GM21390 (cell line): ENCODE measurements around the gene ZCCHC14.
A peak's percentile ranks its signal among the peaks of the same experiment; 100 is the strongest.
"Not testable (repeated sequence)": the region's sequence is repeated elsewhere in the genome, so short reads cannot be mapped to it uniquely, and the experiment has no call there.

Source experiments
- ATAC-seq: cut with Tn5 transposase; IDR thresholded peaks from one replicate; pipeline ENCODE4 v1.9.1; 2021; ENCODE audit not compliant: unreplicated experiment

The ZCCHC14 gene

GRCh38 chr16:87388818-87389134, 104.0 kb downstream of the ZCCHC14 start:
- ATAC-seq = no peak

- ATAC-seq = peak; percentile 47
These were observed 104.6 kb downstream of the ZCCHC14 start for GRCh38 chr16:87387942-87388817.

DNA sequence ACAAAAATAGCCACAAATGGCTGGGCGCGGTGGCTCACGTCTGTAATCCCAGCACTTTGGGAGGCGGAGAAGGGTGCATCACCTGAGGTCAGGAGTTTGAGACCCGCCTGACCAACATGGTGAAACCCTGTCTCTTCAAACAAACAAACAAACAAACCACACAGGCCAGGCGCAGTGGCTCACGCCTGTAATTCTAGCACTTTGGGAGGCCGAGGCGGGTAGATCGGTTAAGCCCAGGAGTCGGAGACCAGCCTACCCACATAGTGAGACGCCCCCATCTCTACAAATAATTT, 108.0 kb downstream of the ZCCHC14 start:
- ATAC-seq = not testable (repeated sequence)

GRCh38 chr16:87384162-87384874, 108.5 kb downstream of the ZCCHC14 start:
- peak; percentile 14 for ATAC-seq

- ATAC-seq = peak; percentile 43
These were observed 109.2 kb downstream of the ZCCHC14 start, which contains the start of gene FBXO31 for GRCh38 chr16:87383505-87384161. Gene FBXO31, minus strand, starts transcription at chr16:87383776. Its CDS starts 32 bp downstream, at chr16:87383744.

- no peak for ATAC-seq
These were observed 110.6 kb downstream of the ZCCHC14 start for GRCh38 chr16:87382023-87382785.

DNA sequence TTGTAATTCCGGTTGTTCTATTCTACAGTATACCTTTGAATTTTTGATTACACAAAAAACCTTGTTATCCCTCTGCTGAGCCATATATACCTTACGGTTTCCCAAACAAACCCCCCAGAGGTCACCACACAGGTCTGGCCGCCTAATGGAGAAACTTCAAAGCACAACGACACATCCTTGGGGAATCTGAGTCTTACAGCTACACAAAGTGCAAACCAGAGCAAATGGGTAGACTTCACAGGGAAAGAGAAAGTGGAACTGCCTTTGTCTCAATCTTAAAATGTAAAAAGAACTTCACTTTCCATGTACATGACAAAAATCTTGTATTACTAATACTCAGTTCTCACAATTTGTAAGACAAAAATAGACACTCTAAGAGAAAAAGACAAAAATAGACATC, 111.9 kb downstream of the ZCCHC14 start:
- ATAC-seq = no peak

- no peak for ATAC-seq
These were observed 112.4 kb downstream of the ZCCHC14 start for GRCh38 chr16:87380403-87380802.

DNA sequence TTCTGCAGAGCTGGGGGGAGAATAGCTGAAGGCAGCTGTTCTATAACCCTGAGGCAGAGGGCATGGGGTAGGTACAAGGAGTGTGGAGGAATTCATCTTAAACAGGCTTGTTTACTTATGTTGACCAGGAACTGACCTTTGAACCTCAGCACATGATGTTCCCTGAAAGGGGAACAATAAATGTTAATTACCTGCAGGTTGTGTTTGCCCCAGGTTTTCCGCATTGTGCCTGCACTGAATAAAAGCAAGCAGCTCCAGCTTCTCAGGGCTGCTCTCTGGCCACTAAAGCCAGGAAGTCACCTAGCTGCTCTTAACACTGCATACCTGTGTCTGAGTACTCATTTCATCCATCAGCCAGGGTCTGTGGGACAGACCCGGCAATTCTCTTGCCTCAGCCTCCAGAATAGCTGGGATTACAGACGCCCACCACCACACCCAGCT, 113.5 kb downstream of the ZCCHC14 start:
- not testable (repeated sequence) for ATAC-seq

DNA sequence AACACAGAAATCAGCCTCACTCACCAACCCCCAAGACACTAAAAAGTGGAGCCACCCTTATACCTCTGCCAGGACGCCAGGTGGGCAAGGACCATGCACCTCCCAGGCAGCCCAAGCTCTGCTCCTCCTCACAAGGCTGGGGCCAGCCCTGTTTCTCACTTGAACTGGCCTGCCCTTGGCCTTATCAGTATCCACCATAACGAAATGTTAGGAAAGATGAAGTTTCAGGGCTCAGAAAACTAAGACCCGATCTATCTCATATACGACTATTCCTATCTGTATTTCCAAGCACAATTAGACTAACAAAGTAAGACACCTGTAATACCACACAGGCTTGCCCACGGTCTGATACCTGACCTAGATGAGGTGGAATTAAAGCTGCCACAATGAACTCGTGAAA, 116.2 kb downstream of the ZCCHC14 start:
- ATAC-seq = no peak

DNA sequence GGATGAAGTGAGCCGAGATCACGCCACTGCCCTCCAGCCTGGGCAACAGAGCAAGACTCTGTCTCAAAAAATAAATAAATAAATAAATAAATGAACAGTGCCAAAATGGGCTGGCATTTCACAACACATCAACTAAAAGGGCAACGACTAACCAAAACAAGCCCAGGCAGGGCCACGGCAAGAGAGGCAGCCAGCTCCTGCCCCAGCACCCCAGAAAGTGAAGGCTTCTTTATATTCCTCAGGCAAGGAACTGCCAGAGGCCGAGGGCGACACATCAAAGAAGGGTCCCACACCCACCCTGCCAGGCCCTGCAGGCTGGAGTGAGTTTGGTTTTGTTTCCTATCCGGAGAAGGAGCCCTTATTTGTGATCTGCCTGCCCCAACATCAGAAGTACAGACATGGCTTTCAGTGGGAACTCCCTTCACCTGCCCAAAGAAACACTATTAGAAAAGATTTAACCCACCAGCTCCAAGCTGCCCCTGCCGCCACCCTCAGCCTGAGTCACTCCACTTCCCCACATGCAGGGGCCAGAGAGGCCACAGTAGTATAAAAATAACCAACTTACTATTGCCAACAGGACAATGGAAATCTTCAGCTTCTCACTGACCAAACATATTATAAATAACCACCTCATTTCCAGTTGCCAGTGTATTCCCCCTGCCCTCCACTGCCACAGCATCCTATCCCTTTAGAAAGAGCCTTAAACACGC, 117.2 kb downstream of the ZCCHC14 start:
- ATAC-seq = no peak

DNA sequence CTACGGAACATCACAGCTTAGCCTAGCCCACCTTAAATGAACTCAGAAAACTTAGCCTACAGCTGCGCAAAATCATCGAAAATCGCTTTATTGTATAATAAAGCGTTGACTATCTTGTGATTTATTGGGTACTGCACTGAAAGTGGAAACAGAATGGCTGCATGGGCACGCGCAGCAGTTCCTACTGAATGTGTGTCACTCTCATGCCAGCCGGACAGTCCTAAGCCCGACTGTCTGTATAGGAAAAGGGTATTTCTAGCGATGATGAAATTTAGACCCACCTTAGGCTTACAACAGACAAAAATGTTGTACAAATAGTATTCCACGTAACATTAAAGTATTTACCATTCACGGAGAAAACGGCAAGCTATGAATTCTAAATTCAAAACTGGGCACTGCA, 118.5 kb downstream of the ZCCHC14 start:
- ATAC-seq = no peak

DNA sequence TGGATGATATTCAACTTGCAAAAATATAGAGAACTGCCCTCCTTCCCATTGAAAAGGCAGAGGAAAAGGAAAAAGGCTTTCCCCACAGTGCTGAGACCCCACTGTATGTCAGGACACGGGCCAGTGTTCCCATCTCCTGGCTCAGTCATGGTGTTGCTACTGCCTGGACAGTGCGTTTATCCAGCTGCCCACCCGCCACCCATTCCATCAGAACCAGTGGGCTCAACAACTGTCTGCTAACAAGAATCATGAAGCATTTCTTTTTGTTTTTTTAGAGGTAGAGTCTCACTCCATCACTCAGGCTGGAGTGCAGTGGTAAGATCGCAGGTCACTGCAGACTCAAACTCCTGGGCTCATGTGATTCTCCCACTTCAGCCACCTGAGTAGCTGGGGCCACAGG, 120.5 kb downstream of the ZCCHC14 start:
- ATAC-seq = no peak

DNA sequence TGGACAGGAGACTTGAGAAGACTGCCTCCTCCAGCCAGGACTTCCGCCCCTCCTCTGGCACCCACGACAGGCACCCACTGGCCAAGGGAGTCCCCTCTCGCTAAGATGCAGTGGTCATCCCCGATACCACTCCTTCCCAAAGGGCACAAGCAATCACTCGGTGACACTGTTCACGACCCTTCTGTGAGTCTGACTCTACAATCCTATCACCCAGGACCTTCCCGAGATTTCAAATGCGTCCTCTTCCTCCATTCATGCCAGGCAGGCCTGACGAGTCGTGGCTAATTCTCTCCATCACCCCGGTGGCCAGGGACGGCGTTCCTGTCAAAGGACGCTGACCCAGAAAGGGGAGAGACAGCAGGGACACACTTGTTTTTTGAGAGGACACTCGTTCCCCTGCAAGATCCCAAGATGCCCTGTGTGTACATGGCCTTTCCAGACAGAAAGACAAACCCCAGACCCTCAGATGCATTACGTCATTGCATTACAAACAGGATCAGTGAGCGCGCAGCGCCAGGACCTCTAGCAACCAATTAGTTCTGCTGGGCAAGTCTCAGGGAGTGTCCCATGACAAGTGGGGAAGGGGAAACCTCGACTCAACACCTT, 121.5 kb downstream of the ZCCHC14 start:
- ATAC-seq = no peak

- ATAC-seq = no peak
These were observed 122.8 kb downstream of the ZCCHC14 start for GRCh38 chr16:87369796-87370719.

DNA sequence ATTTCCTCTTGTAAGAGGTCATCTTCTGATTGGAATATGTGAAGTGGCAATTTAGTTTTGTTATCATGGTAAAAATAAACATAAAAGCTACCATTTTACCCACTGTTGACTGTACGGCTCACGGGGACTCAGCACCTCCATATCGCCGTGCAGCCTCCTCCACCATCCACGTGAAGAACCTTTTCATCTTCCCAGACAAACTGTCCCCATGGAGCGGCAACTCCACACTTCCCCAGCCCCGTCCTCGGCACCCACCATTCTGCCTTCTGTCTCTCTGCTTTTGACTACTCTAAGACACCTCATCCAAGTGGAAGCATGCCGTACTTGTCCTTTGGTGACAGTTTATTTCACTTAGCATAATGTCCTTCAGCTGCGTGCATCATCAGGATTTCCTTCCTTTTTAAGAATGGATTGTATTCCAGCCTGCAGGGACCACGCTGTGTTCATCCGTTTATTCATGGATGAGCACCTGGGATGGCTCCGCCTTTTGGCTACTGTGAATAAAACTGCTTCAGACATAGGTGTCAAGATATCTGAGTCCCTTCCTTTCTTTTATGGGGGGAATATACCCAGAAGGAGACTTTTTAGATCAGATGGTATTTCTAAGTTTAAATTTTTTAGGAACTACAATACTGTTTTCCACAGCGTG, 123.6 kb downstream of the ZCCHC14 start:
- no peak for ATAC-seq

DNA sequence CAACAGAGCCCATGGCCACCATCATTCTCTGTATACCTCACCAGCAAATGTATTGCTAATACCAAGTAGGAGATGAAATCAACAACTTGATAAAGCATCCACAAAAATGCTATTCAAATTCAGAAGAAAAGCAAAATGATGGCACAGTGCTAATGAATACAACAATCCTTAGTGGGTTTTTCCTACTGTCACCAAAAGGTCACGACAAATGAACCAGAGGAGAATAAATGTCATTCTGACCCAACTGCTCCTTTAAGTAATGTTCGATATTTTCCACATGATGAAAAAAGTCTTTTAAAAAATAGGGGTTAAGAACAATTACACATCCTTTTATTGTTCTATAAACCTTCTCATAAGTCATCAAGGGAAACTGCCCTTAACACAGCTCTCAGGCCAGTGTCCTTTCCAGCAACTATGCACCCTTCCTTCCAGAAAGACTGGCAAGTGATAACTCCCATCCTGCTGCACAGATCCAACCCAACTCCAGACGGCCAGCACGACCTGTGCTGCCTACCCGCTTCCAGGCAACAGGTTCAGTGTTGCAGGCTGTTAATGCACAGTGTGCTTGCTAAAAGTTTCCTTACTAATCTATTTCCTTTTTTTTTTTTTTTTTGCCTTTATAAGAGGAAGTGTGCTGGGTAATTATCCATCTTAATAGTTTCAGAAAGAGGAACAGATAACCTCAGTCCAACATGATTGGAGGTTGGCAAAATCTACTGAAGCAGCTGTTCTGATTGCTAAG, 124.6 kb downstream of the ZCCHC14 start:
- no peak for ATAC-seq

DNA sequence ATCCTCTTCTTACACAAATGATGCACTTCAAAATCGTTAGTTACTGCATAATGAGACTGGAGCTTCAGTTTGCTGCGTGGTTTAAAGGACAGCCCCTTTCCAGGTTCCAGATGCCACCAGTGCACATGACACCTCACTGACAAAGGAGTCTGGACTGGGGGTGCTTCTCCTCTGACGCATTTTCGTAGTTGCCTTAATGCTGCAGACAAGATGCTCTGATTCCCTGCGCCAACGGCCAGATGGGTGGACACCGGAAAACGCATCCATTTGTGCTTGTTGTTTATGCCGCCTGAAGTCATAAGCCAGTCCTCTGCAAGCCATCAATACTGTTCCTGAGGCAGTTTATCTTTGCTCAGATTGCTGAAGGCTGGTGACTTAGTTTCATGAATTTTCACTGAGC, 125.3 kb downstream of the ZCCHC14 start:
- no peak for ATAC-seq
